Brain microvascular endothelial cell (primary cell): ENCODE measurements around the gene NDUFAF2.

Source experiments
- DNase-seq: peaks from one replicate; pipeline ENCODE4 v3.0.0-alpha.2; 2020
- H3K27ac ChIP-seq: fragments of 250-450 bp; sonication (Bioruptor Pico); 2 replicates; pipeline ENCODE4 v1.5.1; 2020; ENCODE audit warnings: mild to moderate bottlenecking, moderate library complexity
- H3K27me3 ChIP-seq: fragments of 250-450 bp; sonication (Bioruptor Pico); replicated peaks from 2 replicates; pipeline ENCODE4 v1.5.1; 2020; ENCODE audit warnings: mild to moderate bottlenecking
- H3K36me3 ChIP-seq: fragments of 250-450 bp; sonication (Bioruptor Pico); replicated peaks from 2 replicates; pipeline ENCODE4 v1.5.1; 2020; ENCODE audit warnings: mild to moderate bottlenecking
- H3K4me3 ChIP-seq: 2 replicates; pipeline ENCODE4 v1.5.1; 2011; ENCODE audit warnings: low read depth, mild to moderate bottlenecking, control low read depth, low read length, moderate library complexity
- CTCF ChIP-seq: IDR thresholded peaks from 2 replicates; pipeline ENCODE4 v1.5.1; 2011; ENCODE audit warnings: low read depth, mild to moderate bottlenecking, moderate library complexity, low read length, control low read depth, inconsistent platforms; ENCODE audit errors: missing control alignments
- in situ Hi-C: cut with HindIII; loops from 2 replicates; pipeline ENCODE4 v1.10.0; 2017; ENCODE audit warnings: low sequenced_read_pairs, low pct_ligation_motif_present

Gene NDUFAF2

GRCh38 chr5:61142811-61143210 is 197.8 kb downstream of the NDUFAF2 start:
- H3K27ac ChIP-seq: no peak overlapping the region
- no peaks in the 10 kb centered on the region for H3K36me3 ChIP-seq
- H3K4me3 ChIP-seq: no peak overlapping the region
- in situ Hi-C loops: no loop called here
- no peak for TF ChIP-seq CTCF
- no peaks in the 10 kb centered on the region for H3K27me3 ChIP-seq
- no peak for DNase-seq

- in situ Hi-C loops: no loop called here
- H3K4me3 ChIP-seq: no peak overlapping the region
- no peak for DNase-seq
- no peak overlapping the region for H3K27ac ChIP-seq
- no peaks in the 10 kb centered on the region for H3K27me3 ChIP-seq
- no peaks in the 10 kb centered on the region for H3K36me3 ChIP-seq
- no peak for TF ChIP-seq CTCF
These were observed 203.5 kb downstream of the NDUFAF2 start for GRCh38 chr5:61148515-61148914.

GRCh38 chr5:61151893-61152292 is 206.9 kb downstream of the NDUFAF2 start:
- DNase-seq: no peak
- TF ChIP-seq CTCF: no peak
- Histone ChIP-seq H3K27ac (no peak overlapping the region), H3K4me3 (no peak overlapping the region), H3K36me3 (peaks cover 3% of the 10 kb centered on the region), H3K27me3 (no peaks in the 10 kb centered on the region)
- in situ Hi-C loops: no loop called here

- in situ Hi-C loops: no loop called here
- no peak overlapping the region for H3K27ac ChIP-seq
- peaks cover 10% of the 10 kb centered on the region for H3K36me3 ChIP-seq
- no peak for DNase-seq
- no peaks in the 10 kb centered on the region for H3K27me3 ChIP-seq
- TF ChIP-seq CTCF: no peak
- H3K4me3 ChIP-seq: no peak overlapping the region
These were observed 214.1 kb downstream of the NDUFAF2 start for GRCh38 chr5:61159070-61159469.

GRCh38 chr5:61159836-61160235 is 214.8 kb downstream of the NDUFAF2 start:
- Histone ChIP-seq H3K4me3 (no peak overlapping the region), H3K27me3 (no peaks in the 10 kb centered on the region), H3K27ac (no peak overlapping the region), H3K36me3 (peaks cover 10% of the 10 kb centered on the region)
- TF ChIP-seq CTCF: no peak
- DNase-seq: no peak
- in situ Hi-C loops: no loop called here

- Histone ChIP-seq H3K27me3 (no peaks in the 10 kb centered on the region), H3K27ac (no peak overlapping the region), H3K4me3 (no peak overlapping the region), H3K36me3 (peaks cover 7% of the 10 kb centered on the region)
- in situ Hi-C loops: no loop called here
- no peak for TF ChIP-seq CTCF
- no peak for DNase-seq
These were observed 215.5 kb downstream of the NDUFAF2 start for GRCh38 chr5:61160497-61160896.
